HepG2 (cell line): Measurements from ENCODE around the gene MAN1B1. TPM values are rescaled to one million over a fixed set of nuclear protein-coding genes. Genes with fewer than 3 reads are reported as not detected.
A peak's percentile ranks its signal among the peaks of the same experiment; 100 is the strongest.

Experiments used
- CBX2 ChIP-seq, 2 experiments: fragments of 200-600 bp in 1 of 2; sonication (generic); formaldehyde crosslinking in 1 of 2; IDR thresholded peaks; 2 replicates each; pipeline versions ENCODE4 v1.7.0 to v1.8.1; 2018 to 2022; ENCODE audit warnings: low read depth in 2 of 2, low read length in 1 of 2, mild to moderate bottlenecking in 1 of 2, missing genetic modification reagents in 1 of 2
- EEA1 ChIP-seq: sonication (generic); formaldehyde crosslinking; IDR thresholded peaks from 2 replicates; pipeline ENCODE4 v1.5.1; 2020; ENCODE audit warnings: mild to moderate bottlenecking, missing genetic modification reagents, borderline replicate concordance
- ELK4 ChIP-seq: sonication (generic); formaldehyde crosslinking; IDR thresholded peaks from 2 replicates; pipeline ENCODE4 v1.9.0; 2021; ENCODE audit warnings: missing genetic modification reagents, borderline replicate concordance
- ERF ChIP-seq: IDR thresholded peaks from 2 replicates; pipeline ENCODE4 v1.6.1; 2018; ENCODE audit warnings: missing biosample characterization, missing genetic modification reagents
- HHEX ChIP-seq: IDR thresholded peaks from 2 replicates; pipeline ENCODE4 v1.6.1; 2016; ENCODE audit warnings: control low read depth
- MED1 ChIP-seq: sonication (generic); formaldehyde crosslinking; IDR thresholded peaks from 2 replicates; pipeline ENCODE4 v1.4.0; 2020; ENCODE audit warnings: missing genetic modification reagents
- MYC ChIP-seq: sonication (generic); formaldehyde crosslinking; IDR thresholded peaks from 2 replicates; pipeline ENCODE4 v1.9.0; 2021; ENCODE audit warnings: missing genetic modification reagents, borderline replicate concordance
- RCOR2 ChIP-seq: IDR thresholded peaks from 2 replicates; pipeline ENCODE4 v1.6.1; 2016; ENCODE audit warnings: missing biosample characterization, missing genetic modification reagents
- SIN3B ChIP-seq: fragments of 150-350 bp; IDR thresholded peaks from 2 replicates; pipeline ENCODE4 v1.6.1; 2014; ENCODE audit warnings: low read length
- ZBTB1 ChIP-seq: sonication (generic); formaldehyde crosslinking; IDR thresholded peaks from 2 replicates; pipeline ENCODE4 v1.4.0; 2020; ENCODE audit warnings: missing genetic modification reagents, borderline replicate concordance
- ZNF260 ChIP-seq: sonication (generic); formaldehyde crosslinking; IDR thresholded peaks from 2 replicates; pipeline ENCODE4 v1.4.0; 2020; ENCODE audit warnings: missing genetic modification reagents, low read depth, mild to moderate bottlenecking, borderline replicate concordance
- ZNF280B ChIP-seq: sonication (generic); formaldehyde crosslinking; IDR thresholded peaks from 2 replicates; pipeline ENCODE4 v1.5.0; 2020; ENCODE audit warnings: missing genetic modification reagents, mild to moderate bottlenecking, borderline replicate concordance
- ZNF282 ChIP-seq: fragments of 450-650 bp; IDR thresholded peaks from 2 replicates; pipeline ENCODE4 v1.6.1; 2018; ENCODE audit not compliant: partially characterized antibody
- ZNF501 ChIP-seq: sonication (generic); formaldehyde crosslinking; IDR thresholded peaks from 2 replicates; pipeline ENCODE4 v1.5.1; 2020; ENCODE audit warnings: mild to moderate bottlenecking, moderate library complexity, missing genetic modification reagents
- ZNF577 ChIP-seq: sonication (generic); formaldehyde crosslinking; IDR thresholded peaks from 2 replicates; pipeline ENCODE4 v1.4.0; 2020; ENCODE audit warnings: mild to moderate bottlenecking, low read depth, missing genetic modification reagents, borderline replicate concordance
- ZNF687 ChIP-seq: sonication (generic); formaldehyde crosslinking; IDR thresholded peaks from 2 replicates; pipeline ENCODE4 v1.5.1; 2020; ENCODE audit warnings: mild to moderate bottlenecking, missing genetic modification reagents, moderate library complexity
- ZSCAN20 ChIP-seq: sonication (generic); formaldehyde crosslinking; IDR thresholded peaks from 2 replicates; pipeline ENCODE4 v1.4.0; 2020; ENCODE audit warnings: missing genetic modification reagents, mild to moderate bottlenecking, borderline replicate concordance
- polyA plus RNA-seq, 8 experiments: library from polyadenylated mRNA; depleted of rRNA in 3 of 8; stranded (reverse) in 7 of 8; unstranded in 1 of 8; fragments of >200 nt; fragmentation: Illumina TruSeq in 4 of 8; extraction: Trizol in 4 of 8; gene quantifications; 2 replicates each; pipeline versions ENCODE4 v1.2.1 to v1.2.3, GENCODE V29; 2011 to 2016; ENCODE audit warnings: low read depth in 4 of 8, missing spikeins in 1 of 8, mixed read lengths in 1 of 8; ENCODE audit not compliant: insufficient read depth in 1 of 8
- total RNA-seq, 5 experiments: library from RNA; depleted of rRNA; stranded (reverse); fragments of >200 nt; fragmentation: Illumina TruSeq; extraction: Trizol; gene quantifications; 2 replicates each; pipeline ENCODE4 v1.2.3, GENCODE V29; 2016; ENCODE audit warnings: low read depth in 1 of 5
- TF ChIP-seq, protein P1 (sequence below): sonication (generic); formaldehyde crosslinking; IDR thresholded peaks from 2 replicates; pipeline ENCODE4 v1.4.0; 2020; ENCODE audit warnings: missing genetic modification reagents, borderline replicate concordance

MAN1B1 gene
- total and polyA plus RNA-seq, 2 of the 13 experiments (the other 11 are each of a cell fraction or from before 2014, with no cell fraction given) = 48.9 to 59.5 TPM

DNA sequence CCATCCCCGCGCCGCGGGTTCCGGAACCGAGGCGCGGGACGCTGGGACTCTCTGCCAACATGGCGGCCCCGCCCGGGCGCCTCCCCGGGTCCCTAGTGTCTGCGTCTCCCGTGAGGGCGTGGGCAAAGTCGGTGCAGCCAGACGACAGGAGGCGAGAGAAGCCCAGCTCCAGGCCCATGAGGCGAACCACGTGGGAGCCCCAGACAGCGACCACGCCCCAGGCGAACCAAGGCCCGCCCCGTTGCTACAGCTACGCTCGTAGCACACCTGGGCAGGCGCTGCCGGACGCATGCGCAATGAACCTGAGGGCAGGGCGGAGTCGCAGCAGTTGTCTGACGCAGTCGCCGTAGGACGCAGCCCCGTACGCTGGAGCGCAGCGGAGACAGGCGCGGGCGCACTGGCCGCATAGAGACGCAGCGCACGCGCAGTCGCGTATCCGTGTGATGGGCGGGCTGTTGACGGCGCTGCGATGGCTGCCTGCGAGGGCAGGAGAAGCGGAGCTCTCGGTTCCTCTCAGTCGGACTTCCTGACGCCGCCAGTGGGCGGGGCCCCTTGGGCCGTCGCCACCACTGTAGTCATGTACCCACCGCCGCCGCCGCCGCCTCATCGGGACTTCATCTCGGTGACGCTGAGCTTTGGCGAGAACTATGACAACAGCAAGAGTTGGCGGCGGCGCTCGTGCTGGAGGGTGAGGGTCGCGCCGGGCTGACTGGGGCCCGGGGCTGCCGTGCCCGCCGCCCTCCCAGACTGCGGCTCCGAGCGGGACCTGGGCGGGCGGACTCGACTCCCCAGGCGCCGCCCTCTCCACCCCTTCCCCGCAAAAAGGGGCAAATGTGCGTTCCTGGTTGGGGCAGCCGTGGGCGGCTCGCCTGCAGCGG lies at the start of gene MAN1B1 (continued):
- TF ChIP-seq HHEX (CRISPR knock-in tag) (no peak), CBX2 (IDR thresholded peaks at IDR 0.05; ENCODE audit: low read depth, low read length) (no peak), CBX2 (CRISPR knock-in tag; IDR thresholded peaks at IDR 0.05; ENCODE audit: low read depth) (no peak), ZSCAN20 (no peak), EEA1 (CRISPR knock-in tag) (no peak), ZBTB1 (no peak), ZNF687 (CRISPR knock-in tag) (peak; percentile 90), ZNF577 (CRISPR knock-in tag) (no peak), ERF (peak; percentile 89), ZNF282 (no peak), SIN3B (no peak), MYC (CRISPR knock-in tag) (peak; percentile 99), MED1 (0 out of 2 replicates have a peak, but pooled peaks have one; percentile 45), ZNF260 (no peak), RCOR2 (CRISPR knock-in tag) (no peak), ELK4 (CRISPR knock-in tag) (no peak), ZNF501 (CRISPR knock-in tag) (peak; percentile 61), ZNF280B (CRISPR knock-in tag) (no peak)
- TF ChIP-seq, protein P1, sequence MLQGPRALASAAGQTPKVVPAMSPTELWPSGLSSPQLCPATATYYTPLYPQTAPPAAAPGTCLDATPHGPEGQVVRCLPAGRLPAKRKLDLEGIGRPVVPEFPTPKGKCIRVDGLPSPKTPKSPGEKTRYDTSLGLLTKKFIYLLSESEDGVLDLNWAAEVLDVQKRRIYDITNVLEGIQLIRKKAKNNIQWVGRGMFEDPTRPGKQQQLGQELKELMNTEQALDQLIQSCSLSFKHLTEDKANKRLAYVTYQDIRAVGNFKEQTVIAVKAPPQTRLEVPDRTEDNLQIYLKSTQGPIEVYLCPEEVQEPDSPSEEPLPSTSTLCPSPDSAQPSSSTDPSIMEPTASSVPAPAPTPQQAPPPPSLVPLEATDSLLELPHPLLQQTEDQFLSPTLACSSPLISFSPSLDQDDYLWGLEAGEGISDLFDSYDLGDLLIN (CRISPR knock-in tag) = no peak; the same call in 1 of the 2 replicates
